ENCODE data around the gene MINK1. TPM values are rescaled to one million over a fixed set of nuclear protein-coding genes. Genes with fewer than 3 reads are reported as not detected.

MINK1 gene
- total and polyA plus RNA-seq, 2 donors (not counting 1 experiment from before 2014, with no cell fraction given) = 109 to 160 TPM

DNA sequence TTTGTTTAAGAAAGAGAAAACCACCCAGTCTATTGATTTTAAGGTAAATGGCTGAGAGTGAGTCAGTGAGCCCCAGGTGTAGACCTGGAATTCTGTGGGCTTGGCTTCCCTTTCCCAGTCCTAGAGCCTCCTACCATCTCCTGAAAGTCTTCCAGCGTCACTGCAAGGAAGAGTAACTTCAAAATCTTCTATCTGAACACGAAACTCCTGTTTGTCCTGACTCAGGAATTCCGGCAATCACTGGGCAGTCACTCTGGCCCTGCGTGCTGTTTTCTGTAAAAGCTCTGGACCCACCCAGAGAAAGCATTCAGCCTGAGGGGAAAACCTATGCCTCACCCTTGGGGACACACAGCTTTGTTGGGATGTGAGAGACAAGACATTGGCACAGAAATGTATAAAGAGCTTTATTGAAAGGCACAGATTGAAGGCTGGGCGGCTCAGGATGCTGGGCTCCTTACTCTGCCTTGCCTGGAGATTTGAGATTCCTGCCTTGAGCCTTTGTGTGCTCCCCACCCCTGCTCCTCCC is 15.9 kb downstream of the MINK1 start:
- ChIA-PET CTCF (interaction anchor here (0.5 to 1.0 kb wide), 2 partner anchors 9 to 68 kb away, joined by 3 to 4 read pairs; no protein-coding TSS in a partner anchor), POLR2A (no interaction called here)
- intact Hi-C loops (cut with micrococcal nuclease) = no loop called here
- peaks cover 0 to 4% of the 10 kb centered on the region in 2 experiments for H3K36me3 ChIP-seq (replicated peaks in 1 of 2; ENCODE audit: control extremely low read depth in 1 of 2, control insufficient read depth in 1 of 2, extremely low read depth in 1 of 2, insufficient read depth in 2 of 2, low read length in 1 of 2)
- 95% methylated on average over 5 of the region's 5 CpGs for WGBS (ENCODE audit: insufficient coverage)
- no peak overlapping the region for H3K4me3 Mint-ChIP-seq
- no peak overlapping the region for H3K27ac ChIP-seq (ENCODE audit: low read length in 2 of 2)
- no peak overlapping the region for H2AFZ ChIP-seq (ENCODE audit: insufficient read depth, low read depth, low read length, poor library complexity, severe bottlenecking)
- H3K27me3 Mint-ChIP-seq = no peaks in the 10 kb centered on the region
- H3K4me2 ChIP-seq (replicated peaks; ENCODE audit: low read depth, low read length, poor library complexity, severe bottlenecking) = no peak overlapping the region
- H3K4me3 ChIP-seq (ENCODE audit: control extremely low read depth in 1 of 5, extremely low read depth in 1 of 5, insufficient read depth in 1 of 5, low read depth in 2 of 5, low read length in 4 of 5) = no peak overlapping the region
- peaks cover 94% of the 10 kb centered on the region for H4K20me1 ChIP-seq (ENCODE audit: control insufficient read depth, insufficient read depth, low read length, poor library complexity, severe bottlenecking)
- H3K9me3 Mint-ChIP-seq (ENCODE audit: insufficient read depth) = no peaks in the 10 kb centered on the region
- H3K27me3 ChIP-seq (replicated peaks in 1 of 4; ENCODE audit: control extremely low read depth in 1 of 4, control insufficient read depth in 3 of 4, insufficient read depth in 4 of 4, low read length in 3 of 4) = no peaks in the 10 kb centered on the region
- no peak for ATAC-seq (ENCODE audit: low read depth)
- H3K9me3 ChIP-seq (ENCODE audit: control extremely low read depth in 1 of 3, control insufficient read depth in 2 of 3, insufficient read depth in 1 of 3, low read length in 2 of 3) = no peaks in the 10 kb centered on the region
- H3K9ac ChIP-seq (ENCODE audit: low read length) = no peak overlapping the region
- no peak for DNase-seq
- peaks cover 27% of the 10 kb centered on the region for H3K4me1 Mint-ChIP-seq
- H3K27ac Mint-ChIP-seq = no peak overlapping the region
- peaks cover 85% of the 10 kb centered on the region for H3K79me2 ChIP-seq (ENCODE audit: control insufficient read depth, insufficient read depth, low read length)
- TF ChIP-seq EZH2 (IDR thresholded peaks at IDR 0.05; ENCODE audit: borderline replicate concordance, insufficient read depth, low read depth, low read length, poor library complexity, severe bottlenecking) = no peak
- TF ChIP-seq, protein P1, sequence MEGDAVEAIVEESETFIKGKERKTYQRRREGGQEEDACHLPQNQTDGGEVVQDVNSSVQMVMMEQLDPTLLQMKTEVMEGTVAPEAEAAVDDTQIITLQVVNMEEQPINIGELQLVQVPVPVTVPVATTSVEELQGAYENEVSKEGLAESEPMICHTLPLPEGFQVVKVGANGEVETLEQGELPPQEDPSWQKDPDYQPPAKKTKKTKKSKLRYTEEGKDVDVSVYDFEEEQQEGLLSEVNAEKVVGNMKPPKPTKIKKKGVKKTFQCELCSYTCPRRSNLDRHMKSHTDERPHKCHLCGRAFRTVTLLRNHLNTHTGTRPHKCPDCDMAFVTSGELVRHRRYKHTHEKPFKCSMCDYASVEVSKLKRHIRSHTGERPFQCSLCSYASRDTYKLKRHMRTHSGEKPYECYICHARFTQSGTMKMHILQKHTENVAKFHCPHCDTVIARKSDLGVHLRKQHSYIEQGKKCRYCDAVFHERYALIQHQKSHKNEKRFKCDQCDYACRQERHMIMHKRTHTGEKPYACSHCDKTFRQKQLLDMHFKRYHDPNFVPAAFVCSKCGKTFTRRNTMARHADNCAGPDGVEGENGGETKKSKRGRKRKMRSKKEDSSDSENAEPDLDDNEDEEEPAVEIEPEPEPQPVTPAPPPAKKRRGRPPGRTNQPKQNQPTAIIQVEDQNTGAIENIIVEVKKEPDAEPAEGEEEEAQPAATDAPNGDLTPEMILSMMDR (IDR thresholded peaks at IDR 0.05) = no peak
- H3K4me1 ChIP-seq (ENCODE audit: control insufficient read depth in 2 of 2, insufficient read depth in 2 of 2, low read length in 2 of 2) = no peaks in the 10 kb centered on the region

DNA sequence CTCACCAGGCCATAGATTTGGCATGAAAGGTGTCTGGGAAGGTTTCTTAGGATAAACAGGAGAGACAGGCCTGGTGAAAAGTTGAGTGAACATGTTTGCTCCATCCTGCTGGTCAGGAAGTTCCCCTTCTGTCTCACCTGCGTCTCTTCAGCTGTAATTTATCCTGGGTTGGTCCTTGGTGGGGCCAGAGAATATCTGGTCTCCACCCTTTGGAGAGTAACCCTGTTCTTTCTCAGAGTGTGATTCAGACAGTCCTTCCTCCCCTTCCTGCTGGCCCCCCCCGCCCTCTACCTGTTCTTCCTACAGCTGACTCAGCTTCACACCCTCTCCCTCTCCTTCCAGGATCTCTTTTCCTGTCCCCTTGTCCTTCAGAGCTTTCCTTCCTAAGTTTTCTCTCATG is 17.1 kb downstream of the MINK1 start:
- Histone ChIP-seq H3K9me3 (ENCODE audit: control extremely low read depth in 1 of 3, control insufficient read depth in 2 of 3, insufficient read depth in 1 of 3, low read length in 2 of 3) (no peaks in the 10 kb centered on the region), H3K4me1 (ENCODE audit: control insufficient read depth in 2 of 2, insufficient read depth in 2 of 2, low read length in 2 of 2) (no peaks in the 10 kb centered on the region), H3K27me3 (replicated peaks in 1 of 4; ENCODE audit: control extremely low read depth in 1 of 4, control insufficient read depth in 3 of 4, insufficient read depth in 4 of 4, low read length in 3 of 4) (no peaks in the 10 kb centered on the region), H2AFZ (ENCODE audit: insufficient read depth, low read depth, low read length, poor library complexity, severe bottlenecking) (no peak overlapping the region), H3K79me2 (ENCODE audit: control insufficient read depth, insufficient read depth, low read length) (peaks cover 81% of the 10 kb centered on the region), H4K20me1 (ENCODE audit: control insufficient read depth, insufficient read depth, low read length, poor library complexity, severe bottlenecking) (peaks cover 85% of the 10 kb centered on the region), H3K4me3 (ENCODE audit: control extremely low read depth in 1 of 5, extremely low read depth in 1 of 5, insufficient read depth in 1 of 5, low read depth in 2 of 5, low read length in 4 of 5) (no peak overlapping the region), H3K27ac (ENCODE audit: low read length in 2 of 2) (no peak overlapping the region), H3K9ac (ENCODE audit: low read length) (no peak overlapping the region), H3K36me3 (replicated peaks in 1 of 2; ENCODE audit: control extremely low read depth in 1 of 2, control insufficient read depth in 1 of 2, extremely low read depth in 1 of 2, insufficient read depth in 2 of 2, low read length in 1 of 2) (peaks cover 0 to under 1% of the 10 kb centered on the region in 2 experiments), H3K4me2 (replicated peaks; ENCODE audit: low read depth, low read length, poor library complexity, severe bottlenecking) (no peak overlapping the region)
- WGBS (ENCODE audit: insufficient coverage) = 100% methylated on average over 1 of the region's 2 CpGs
- Mint-ChIP-seq H3K4me1 (peaks cover 22% of the 10 kb centered on the region), H3K9me3 (ENCODE audit: insufficient read depth) (no peaks in the 10 kb centered on the region), H3K4me3 (no peak overlapping the region), H3K27me3 (no peaks in the 10 kb centered on the region), H3K27ac (no peak overlapping the region)
- intact Hi-C loops (cut with micrococcal nuclease) = no loop called here
- ChIA-PET CTCF (interaction anchor here (1.3 kb wide), 1 partner anchor 10 kb away, joined by 4 read pairs; no protein-coding TSS in a partner anchor), POLR2A (no interaction called here)
- ATAC-seq (ENCODE audit: low read depth) (no peak), DNase-seq (no peak)
- TF ChIP-seq EZH2 (IDR thresholded peaks at IDR 0.05; ENCODE audit: borderline replicate concordance, insufficient read depth, low read depth, low read length, poor library complexity, severe bottlenecking) = no peak
- TF ChIP-seq, protein P1 (IDR thresholded peaks at IDR 0.05) = no peak
